Lower lobe of right lung (tissue), 2 donors: ENCODE measurements around the gene MUC5AC. TPM values are rescaled to one million over a fixed set of nuclear protein-coding genes. Genes with fewer than 3 reads are reported as not detected.

Source experiments
- ATAC-seq, 2 donors: fragments of 200-7000 bp; cut with Tn5 transposase; one replicate each; pipeline ENCODE4 v1.9.1; 2020 to 2022; ENCODE audit warnings: mild to moderate bottlenecking in 2 of 2, moderate library complexity in 2 of 2
- DNase-seq: peaks from one replicate; pipeline ENCODE4 v3.0.0-alpha.2; 2020
- H3K27ac ChIP-seq: fragments of 200-600 bp; one replicate; pipeline ENCODE4 v1.8.0; 2022
- H3K27me3 ChIP-seq: fragments of 200-600 bp; one replicate; pipeline ENCODE4 v1.8.0; 2022; ENCODE audit warnings: low read depth
- H3K36me3 ChIP-seq: fragments of 200-600 bp; one replicate; pipeline ENCODE4 v1.8.0; 2022; ENCODE audit warnings: mild to moderate bottlenecking
- H3K4me1 ChIP-seq: fragments of 200-600 bp; one replicate; pipeline ENCODE4 v1.8.0; 2022
- H3K4me3 ChIP-seq: fragments of 200-600 bp; one replicate; pipeline ENCODE4 v1.8.0; 2022; ENCODE audit warnings: mild to moderate bottlenecking
- H3K9me3 ChIP-seq: fragments of 200-600 bp; one replicate; pipeline ENCODE4 v1.8.0; 2022
- intact Hi-C: fragments of 100-400 bp; cut with DNase I; formaldehyde crosslinking; loops from one replicate; pipeline ENCODE4 v1.11.0; 2022
- total RNA-seq: library from RNA; stranded (reverse); fragmentation: NEBNext Ultra II Directional; extraction: Animal tissue kit (Norgen Biotek cat#: 25700); gene quantifications from one replicate; pipeline ENCODE4 v1.2.1, GENCODE V29; 2021
- TF ChIP-seq, protein P1 (sequence below): fragments of 200-600 bp; IDR thresholded peaks from one replicate; pipeline ENCODE4 v1.8.0; 2022; ENCODE audit warnings: antibody characterized with exemption, mild to moderate bottlenecking
- donor health status: DM: no; HTN: yes; CAD: no; lungs with severe emphysema.

The MUC5AC gene
- total RNA-seq, 1 donor from 2014 or later, result 0.35 TPM

DNA sequence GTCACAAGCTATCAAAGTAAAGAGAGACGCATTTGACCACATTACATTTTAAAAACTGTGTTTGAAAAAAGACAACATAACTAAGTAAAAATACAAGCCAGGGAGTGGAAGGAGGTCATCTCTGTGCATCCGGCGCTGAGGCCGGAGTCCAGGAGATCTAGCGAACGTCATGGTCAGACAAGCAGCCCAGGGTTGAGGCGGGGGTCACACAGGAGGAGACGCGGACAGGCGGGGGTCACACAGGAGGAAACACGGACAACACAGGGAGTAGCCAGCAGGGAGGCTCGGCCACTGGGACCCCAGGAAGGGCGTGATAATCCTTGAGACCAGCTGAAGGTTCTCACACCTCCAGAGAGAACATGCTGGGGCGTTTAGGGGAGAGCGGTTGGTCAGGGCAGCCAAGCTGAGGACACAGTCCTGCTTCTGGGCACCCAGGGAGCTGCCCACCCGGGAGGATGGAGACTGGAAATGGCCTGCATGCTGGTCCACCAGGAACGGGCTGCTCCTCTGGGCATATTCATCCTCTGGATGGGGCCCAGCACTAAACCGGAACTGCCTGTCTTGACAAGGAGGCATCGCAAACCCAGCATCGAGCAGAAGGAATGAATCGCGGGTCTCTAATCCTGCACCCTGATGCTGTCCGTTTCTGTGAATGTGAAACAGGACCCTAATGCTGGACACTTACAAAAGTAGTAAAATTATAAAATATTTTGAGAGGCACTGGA, 40.9 kb upstream of the MUC5AC start:
- Histone ChIP-seq H3K4me1 (no peaks in the 10 kb centered on the region), H3K27ac (no peak overlapping the region), H3K27me3 (peaks cover 16% of the 10 kb centered on the region), H3K9me3 (no peaks in the 10 kb centered on the region), H3K4me3 (no peak overlapping the region), H3K36me3 (no peaks in the 10 kb centered on the region)
- TF ChIP-seq, protein P1, sequence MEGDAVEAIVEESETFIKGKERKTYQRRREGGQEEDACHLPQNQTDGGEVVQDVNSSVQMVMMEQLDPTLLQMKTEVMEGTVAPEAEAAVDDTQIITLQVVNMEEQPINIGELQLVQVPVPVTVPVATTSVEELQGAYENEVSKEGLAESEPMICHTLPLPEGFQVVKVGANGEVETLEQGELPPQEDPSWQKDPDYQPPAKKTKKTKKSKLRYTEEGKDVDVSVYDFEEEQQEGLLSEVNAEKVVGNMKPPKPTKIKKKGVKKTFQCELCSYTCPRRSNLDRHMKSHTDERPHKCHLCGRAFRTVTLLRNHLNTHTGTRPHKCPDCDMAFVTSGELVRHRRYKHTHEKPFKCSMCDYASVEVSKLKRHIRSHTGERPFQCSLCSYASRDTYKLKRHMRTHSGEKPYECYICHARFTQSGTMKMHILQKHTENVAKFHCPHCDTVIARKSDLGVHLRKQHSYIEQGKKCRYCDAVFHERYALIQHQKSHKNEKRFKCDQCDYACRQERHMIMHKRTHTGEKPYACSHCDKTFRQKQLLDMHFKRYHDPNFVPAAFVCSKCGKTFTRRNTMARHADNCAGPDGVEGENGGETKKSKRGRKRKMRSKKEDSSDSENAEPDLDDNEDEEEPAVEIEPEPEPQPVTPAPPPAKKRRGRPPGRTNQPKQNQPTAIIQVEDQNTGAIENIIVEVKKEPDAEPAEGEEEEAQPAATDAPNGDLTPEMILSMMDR, result no peak
- no peak for ATAC-seq
- intact Hi-C loops, result no loop called here
- no peak for DNase-seq

- TF ChIP-seq, protein P1, result no peak
- intact Hi-C loops, result no loop called here
- DNase-seq, result no peak
Observed at GRCh38 chr11:1117992-1118391, 39.8 kb upstream of the MUC5AC start.

GRCh38 chr11:1118755-1119603, 38.8 kb upstream of the MUC5AC start:
- peaks cover 16% of the 10 kb centered on the region for H3K27me3 ChIP-seq
- H3K4me3 ChIP-seq, result no peak overlapping the region
- DNase-seq (no peak), ATAC-seq (no peak)
- H3K4me1 ChIP-seq, result no peaks in the 10 kb centered on the region
- no peaks in the 10 kb centered on the region for H3K36me3 ChIP-seq
- H3K9me3 ChIP-seq, result no peaks in the 10 kb centered on the region
- no peak overlapping the region for H3K27ac ChIP-seq
- TF ChIP-seq, protein P1, result no peak
- intact Hi-C loops, result no loop called here

More at GRCh38 chr11:1117992-1118391, 39.8 kb upstream of the MUC5AC start:
- no peak for ATAC-seq
- no peak overlapping the region for H3K4me3 ChIP-seq
- H3K27ac ChIP-seq, result no peak overlapping the region
- peaks cover 16% of the 10 kb centered on the region for H3K27me3 ChIP-seq
- no peaks in the 10 kb centered on the region for H3K9me3 ChIP-seq
- no peaks in the 10 kb centered on the region for H3K4me1 ChIP-seq
- H3K36me3 ChIP-seq, result no peaks in the 10 kb centered on the region

GRCh38 chr11:1119604-1120146, 38.1 kb upstream of the MUC5AC start:
- Histone ChIP-seq H3K27me3 (peaks cover 16% of the 10 kb centered on the region), H3K4me3 (no peak overlapping the region), H3K4me1 (no peaks in the 10 kb centered on the region), H3K27ac (no peak overlapping the region), H3K36me3 (no peaks in the 10 kb centered on the region), H3K9me3 (no peaks in the 10 kb centered on the region)
- TF ChIP-seq, protein P1, result no peak
- DNase-seq (no peak), ATAC-seq (peak in 1 of 2 donors; percentile 8)
- intact Hi-C loops, result no loop called here

DNA sequence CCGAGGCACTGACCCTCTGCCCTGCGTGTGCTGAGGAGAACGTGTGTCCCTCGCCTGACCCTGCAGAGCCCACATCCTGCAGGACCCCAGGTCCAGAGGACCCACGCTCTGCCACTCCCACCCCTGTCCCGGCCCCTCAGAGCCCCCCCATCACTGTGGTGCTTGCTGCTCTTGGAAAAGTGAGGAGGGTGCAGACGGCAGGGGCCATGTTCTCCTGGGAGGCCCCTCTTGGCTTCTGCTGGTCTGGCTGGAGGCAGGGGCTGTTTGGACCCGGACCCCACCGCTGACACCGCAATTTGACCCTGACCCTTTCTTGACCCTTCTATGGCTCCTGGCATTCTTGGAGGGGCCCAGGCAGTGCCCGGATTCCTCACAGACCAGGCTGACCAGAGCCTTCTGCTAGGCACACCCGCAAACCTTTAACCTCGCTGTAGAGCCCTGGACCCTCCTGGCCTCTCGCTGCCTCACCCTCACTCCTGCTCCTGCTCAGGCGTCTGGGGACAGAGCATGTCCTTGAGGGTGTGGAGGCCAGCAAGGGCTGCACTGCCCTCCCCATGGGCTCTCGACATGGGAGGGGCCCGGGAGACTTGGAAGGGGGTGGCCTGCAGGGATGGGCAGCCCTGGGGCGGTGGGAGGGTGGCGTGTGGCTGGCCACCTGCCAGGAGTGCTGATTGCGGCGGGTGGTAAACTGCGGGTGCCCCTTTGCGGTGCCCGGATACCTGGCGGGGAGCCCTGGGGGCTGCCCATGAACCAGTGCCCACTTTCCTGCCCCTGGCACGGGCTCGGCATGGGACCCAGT, 37.0 kb upstream of the MUC5AC start:
- H3K9me3 ChIP-seq, result no peaks in the 10 kb centered on the region
- intact Hi-C loops, result no loop called here
- no peak overlapping the region for H3K4me3 ChIP-seq
- ATAC-seq (no peak), DNase-seq (no peak)
- no peak overlapping the region for H3K27ac ChIP-seq
- peaks cover 16% of the 10 kb centered on the region for H3K27me3 ChIP-seq
- TF ChIP-seq, protein P1, result no peak
- no peaks in the 10 kb centered on the region for H3K36me3 ChIP-seq
- no peaks in the 10 kb centered on the region for H3K4me1 ChIP-seq
